ENCODE data around the gene SCG3. TPM values are rescaled to one million over a fixed set of nuclear protein-coding genes. Genes with fewer than 3 reads are reported as not detected.

The SCG3 gene
- total RNA-seq, 1 donor from 2014 or later = 1.5 TPM

DNA sequence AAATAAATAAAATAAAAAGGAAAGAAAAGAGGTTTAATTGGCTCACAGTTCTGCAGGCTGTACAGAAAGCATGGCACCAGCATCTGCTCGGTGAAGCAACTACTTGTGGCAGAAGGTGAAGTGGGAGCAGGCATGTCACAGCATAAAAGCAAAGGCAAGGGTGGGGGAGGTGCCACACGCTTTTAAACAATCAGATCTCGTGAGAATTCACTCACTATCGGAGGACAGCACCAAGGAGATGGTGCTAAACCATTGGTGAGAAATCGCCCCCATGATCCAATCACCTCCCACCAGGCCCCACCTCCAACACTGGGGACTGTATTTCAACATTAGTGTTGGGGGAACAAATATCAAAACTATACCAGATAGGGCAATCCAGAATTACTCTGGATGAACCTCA is 15.3 kb downstream of the SCG3 start:
- Histone ChIP-seq H3K4me3 (no peak overlapping the region), H3K9me3 (no peaks in the 10 kb centered on the region), H3K4me1 (no peaks in the 10 kb centered on the region), H3K27me3 (no peaks in the 10 kb centered on the region), H3K36me3 (no peaks in the 10 kb centered on the region), H3K27ac (no peak overlapping the region)
- no peak for DNase-seq (ENCODE audit: extremely low spot score in 2 of 2)
- TF ChIP-seq, protein P1, sequence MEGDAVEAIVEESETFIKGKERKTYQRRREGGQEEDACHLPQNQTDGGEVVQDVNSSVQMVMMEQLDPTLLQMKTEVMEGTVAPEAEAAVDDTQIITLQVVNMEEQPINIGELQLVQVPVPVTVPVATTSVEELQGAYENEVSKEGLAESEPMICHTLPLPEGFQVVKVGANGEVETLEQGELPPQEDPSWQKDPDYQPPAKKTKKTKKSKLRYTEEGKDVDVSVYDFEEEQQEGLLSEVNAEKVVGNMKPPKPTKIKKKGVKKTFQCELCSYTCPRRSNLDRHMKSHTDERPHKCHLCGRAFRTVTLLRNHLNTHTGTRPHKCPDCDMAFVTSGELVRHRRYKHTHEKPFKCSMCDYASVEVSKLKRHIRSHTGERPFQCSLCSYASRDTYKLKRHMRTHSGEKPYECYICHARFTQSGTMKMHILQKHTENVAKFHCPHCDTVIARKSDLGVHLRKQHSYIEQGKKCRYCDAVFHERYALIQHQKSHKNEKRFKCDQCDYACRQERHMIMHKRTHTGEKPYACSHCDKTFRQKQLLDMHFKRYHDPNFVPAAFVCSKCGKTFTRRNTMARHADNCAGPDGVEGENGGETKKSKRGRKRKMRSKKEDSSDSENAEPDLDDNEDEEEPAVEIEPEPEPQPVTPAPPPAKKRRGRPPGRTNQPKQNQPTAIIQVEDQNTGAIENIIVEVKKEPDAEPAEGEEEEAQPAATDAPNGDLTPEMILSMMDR (IDR thresholded peaks at IDR 0.05) = no peak
- TF ChIP-seq POLR2A (IDR thresholded peaks at IDR 0.05) (no peak), POLR2AphosphoS5 (IDR thresholded peaks at IDR 0.05; ENCODE audit: insufficient read depth in 1 of 2, low read depth in 1 of 2) (no peak)
- intact Hi-C loops (cut with DNase I) = no loop called here

- TF ChIP-seq POLR2A (IDR thresholded peaks at IDR 0.05) (no peak), POLR2AphosphoS5 (IDR thresholded peaks at IDR 0.05; ENCODE audit: insufficient read depth in 1 of 2, low read depth in 1 of 2) (no peak)
- TF ChIP-seq, protein P1 (IDR thresholded peaks at IDR 0.05) = no peak
- no peak overlapping the region for H3K4me3 ChIP-seq
Measured at GRCh38 chr15:51697163-51697562, 15.9 kb downstream of the SCG3 start.

GRCh38 chr15:51699373-51699772 is 18.1 kb downstream of the SCG3 start:
- DNase-seq (ENCODE audit: extremely low spot score in 2 of 2) = no peak
- Histone ChIP-seq H3K27ac (no peak overlapping the region), H3K27me3 (no peaks in the 10 kb centered on the region), H3K9me3 (no peaks in the 10 kb centered on the region), H3K4me3 (no peak overlapping the region), H3K36me3 (no peaks in the 10 kb centered on the region), H3K4me1 (no peaks in the 10 kb centered on the region)
- intact Hi-C loops (cut with DNase I) = no loop called here
- TF ChIP-seq POLR2AphosphoS5 (IDR thresholded peaks at IDR 0.05; ENCODE audit: insufficient read depth in 1 of 2, low read depth in 1 of 2) = no peak
- no peak for TF ChIP-seq POLR2A (IDR thresholded peaks at IDR 0.05)
- TF ChIP-seq, protein P1 (IDR thresholded peaks at IDR 0.05) = no peak

More at GRCh38 chr15:51697163-51697562, 15.9 kb downstream of the SCG3 start:
- H3K27ac ChIP-seq = no peak overlapping the region
- H3K4me1 ChIP-seq = no peaks in the 10 kb centered on the region
- H3K27me3 ChIP-seq = no peaks in the 10 kb centered on the region
- no peak for DNase-seq (ENCODE audit: extremely low spot score in 2 of 2)
- H3K9me3 ChIP-seq = no peaks in the 10 kb centered on the region
- no peaks in the 10 kb centered on the region for H3K36me3 ChIP-seq
- intact Hi-C loops (cut with DNase I) = no loop called here

DNA sequence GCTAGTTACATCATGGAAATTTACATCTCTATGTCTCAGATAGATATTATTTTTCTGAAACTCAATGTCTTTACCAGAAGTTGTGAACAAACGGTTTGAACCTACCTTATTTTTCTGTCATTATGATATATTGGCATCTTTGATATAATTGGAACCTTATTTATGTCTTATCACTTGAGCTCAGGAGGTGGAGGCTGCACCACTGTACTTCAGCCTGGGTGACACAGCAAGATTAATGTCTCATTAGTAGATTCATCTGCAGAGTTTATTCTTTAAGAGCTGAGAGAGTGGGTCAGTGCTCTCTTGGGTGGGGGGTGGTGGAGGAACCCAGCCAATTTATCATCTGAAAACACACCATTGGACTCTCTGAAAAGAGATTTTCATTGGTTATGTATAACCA is 21.4 kb downstream of the SCG3 start:
- H3K9me3 ChIP-seq = no peaks in the 10 kb centered on the region
- no peak overlapping the region for H3K27ac ChIP-seq
- H3K27me3 ChIP-seq = no peaks in the 10 kb centered on the region
- no peak overlapping the region for H3K4me3 ChIP-seq
- H3K4me1 ChIP-seq = no peaks in the 10 kb centered on the region
- no peaks in the 10 kb centered on the region for H3K36me3 ChIP-seq
- no peak for TF ChIP-seq POLR2A (IDR thresholded peaks at IDR 0.05)
- TF ChIP-seq POLR2AphosphoS5 (IDR thresholded peaks at IDR 0.05; ENCODE audit: insufficient read depth in 1 of 2, low read depth in 1 of 2) = no peak
- TF ChIP-seq, protein P1 (IDR thresholded peaks at IDR 0.05) = no peak
- intact Hi-C loops (cut with DNase I) = no loop called here
- DNase-seq (ENCODE audit: extremely low spot score in 2 of 2) = no peak

DNA sequence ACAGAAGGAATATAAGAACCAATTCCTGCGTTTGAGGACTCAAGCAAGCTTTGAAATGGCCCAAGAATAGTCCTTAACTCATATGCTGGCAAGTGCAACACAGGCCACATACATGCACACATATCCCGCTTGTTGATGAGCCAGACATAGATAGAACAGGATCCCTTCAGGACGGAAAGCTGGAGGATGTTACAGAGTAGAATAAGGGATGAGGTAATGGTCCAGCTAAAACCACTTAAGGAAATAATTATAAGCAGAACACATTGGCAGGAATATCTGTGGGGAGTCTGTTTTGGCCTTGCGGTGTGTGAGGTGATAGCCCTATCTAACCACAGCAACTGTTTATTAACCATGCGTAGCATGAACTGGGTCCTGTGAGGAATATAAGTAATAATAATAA is 25.0 kb downstream of the SCG3 start:
- TF ChIP-seq, protein P1 (IDR thresholded peaks at IDR 0.05) = no peak
- TF ChIP-seq POLR2AphosphoS5 (IDR thresholded peaks at IDR 0.05; ENCODE audit: insufficient read depth in 1 of 2, low read depth in 1 of 2) = no peak
- TF ChIP-seq POLR2A (IDR thresholded peaks at IDR 0.05) = no peak
- no peak overlapping the region for H3K4me3 ChIP-seq
- intact Hi-C loops (cut with DNase I) = no loop called here
- H3K27me3 ChIP-seq = no peaks in the 10 kb centered on the region
- no peaks in the 10 kb centered on the region for H3K4me1 ChIP-seq
- no peaks in the 10 kb centered on the region for H3K36me3 ChIP-seq
- peak overlapping the region; percentile 26 for H3K27ac ChIP-seq
- no peaks in the 10 kb centered on the region for H3K9me3 ChIP-seq
- DNase-seq (ENCODE audit: extremely low spot score in 2 of 2) = no peak

All from vagina (tissue), 2 donors.